GM20431 (cell line): Measurements from ENCODE around the gene GOLGA6C.
"Not testable (repeated sequence)": the region's sequence is repeated elsewhere in the genome, so short reads cannot be mapped to it uniquely, and the experiment has no call there.

ENCODE experiments used
- in situ Hi-C: fragments of 300-500 bp; cut with MseI, MboI; formaldehyde crosslinking; loops from one replicate; pipeline ENCODE4 v1.15.0; 2020; ENCODE audit warnings: low sequenced_read_pairs; ENCODE audit not compliant: unreplicated experiment

Gene GOLGA6C

GRCh38 chr15:75225951-75226732, 32.0 kb upstream of the GOLGA6C start:
- in situ Hi-C loops: no loop called here

GRCh38 chr15:75227112-75227511, 31.0 kb upstream of the GOLGA6C start:
- in situ Hi-C loops: not testable (repeated sequence)

- in situ Hi-C loops: no loop called here
Measured at GRCh38 chr15:75227663-75228280, 30.4 kb upstream of the GOLGA6C start.

GRCh38 chr15:75228787-75229186, 29.3 kb upstream of the GOLGA6C start:
- in situ Hi-C loops: no loop called here

GRCh38 chr15:75229191-75230015, 28.7 kb upstream of the GOLGA6C start:
- in situ Hi-C loops: no loop called here

GRCh38 chr15:75230016-75230343, 28.2 kb upstream of the GOLGA6C start:
- in situ Hi-C loops: no loop called here

GRCh38 chr15:75230551-75231371, 27.4 kb upstream of the GOLGA6C start:
- in situ Hi-C loops: no loop called here

GRCh38 chr15:75231836-75232235, 26.3 kb upstream of the GOLGA6C start:
- in situ Hi-C loops: no loop called here

GRCh38 chr15:75232252-75232813, 25.8 kb upstream of the GOLGA6C start:
- in situ Hi-C loops: no loop called here

GRCh38 chr15:75232826-75233503, 25.2 kb upstream of the GOLGA6C start:
- in situ Hi-C loops: no loop called here

GRCh38 chr15:75233504-75234190, 24.5 kb upstream of the GOLGA6C start:
- in situ Hi-C loops: no loop called here

- in situ Hi-C loops: no loop called here
Measured at GRCh38 chr15:75234191-75234810, 23.8 kb upstream of the GOLGA6C start.

- in situ Hi-C loops: no loop called here
Measured at GRCh38 chr15:75235051-75235673, 23.0 kb upstream of the GOLGA6C start.

- in situ Hi-C loops: no loop called here
Measured at GRCh38 chr15:75235760-75236729, 22.1 kb upstream of the GOLGA6C start.

GRCh38 chr15:75237316-75237982, 20.7 kb upstream of the GOLGA6C start:
- in situ Hi-C loops: no loop called here

- in situ Hi-C loops: no loop called here
Measured at GRCh38 chr15:75238150-75238549, 20.0 kb upstream of the GOLGA6C start.
